ENCODE measurements around the gene RASAL2. TPM values are rescaled to one million over a fixed set of nuclear protein-coding genes. Genes with fewer than 3 reads are reported as not detected.

RASAL2 gene
- total and polyA plus RNA-seq, 5 donors = 6.9 to 34.3 (median 28.4) TPM

DNA sequence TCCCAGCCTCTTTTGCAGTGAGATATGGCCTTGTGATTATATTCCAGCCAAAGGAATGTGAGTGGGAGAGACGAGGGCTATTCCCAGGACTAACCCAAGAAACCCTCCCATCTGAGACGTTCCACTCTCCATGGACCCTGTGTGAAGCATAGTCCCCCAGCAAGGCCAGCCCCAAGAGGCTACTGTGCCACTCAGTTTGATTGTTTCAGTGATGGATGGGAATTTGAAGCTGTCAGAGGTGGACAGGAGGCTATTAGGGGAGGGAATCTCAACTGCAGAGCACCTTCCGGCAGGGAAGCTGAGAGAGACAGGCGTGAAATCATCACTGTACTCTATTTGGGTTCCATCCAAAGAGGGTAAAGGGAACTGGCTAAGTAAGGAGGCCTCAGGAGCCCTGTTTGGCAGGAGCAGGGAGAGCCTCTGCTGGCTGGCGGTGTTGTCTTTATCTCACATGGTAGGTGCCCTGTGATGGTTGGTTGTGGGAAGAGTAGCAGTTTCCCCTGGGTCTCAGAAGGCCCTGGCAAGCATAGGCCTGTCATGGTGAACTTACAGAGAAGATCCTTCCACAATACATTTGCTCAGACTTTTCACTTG lies 415.6 kb downstream of the RASAL2 start:
- Histone ChIP-seq H3K27ac (ENCODE audit: low read length) (peak overlapping the region; percentile 63), H3K9me3 (ENCODE audit: control insufficient read depth, low read length) (no peaks in the 10 kb centered on the region), H3K4me3 (ENCODE audit: low read length) (no peak overlapping the region), H3K27me3 (ENCODE audit: control insufficient read depth, insufficient read depth) (no peaks in the 10 kb centered on the region), H3K4me1 (ENCODE audit: control insufficient read depth, insufficient read depth, low read length) (peaks cover 8% of the 10 kb centered on the region)
- ATAC-seq (peak; percentile 73 to 78), DNase-seq (peak; percentile 43 to 71 (median 68))
- intact Hi-C loops (cut with DNase I) = loop anchor here in 1 of 4 donors (10.0 kb wide), 1 partner anchor 195 kb away; no protein-coding TSS in a partner anchor
- 56% methylated on average over 5 of the region's 5 CpGs for WGBS

DNA sequence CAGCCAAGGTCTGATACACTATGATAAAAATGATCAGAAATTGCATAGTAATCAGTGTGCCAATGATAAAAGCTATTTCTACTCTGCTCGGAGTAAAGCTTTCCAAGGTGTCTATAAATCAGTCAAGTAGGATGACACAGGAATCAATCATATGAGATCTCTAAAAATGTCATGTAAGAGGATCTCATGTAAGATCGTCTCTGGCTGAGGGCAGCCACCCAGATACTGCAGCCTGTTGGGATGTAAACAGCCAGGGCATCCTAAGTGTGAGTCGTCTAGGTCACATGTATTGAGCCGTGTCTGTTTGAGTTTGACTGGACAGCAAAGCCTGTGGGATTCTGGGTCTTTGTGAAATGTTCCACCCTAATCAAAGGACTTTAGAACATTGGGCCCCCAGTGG lies 416.3 kb downstream of the RASAL2 start:
- intact Hi-C loops (cut with DNase I) = no loop called here
- peaks cover 8% of the 10 kb centered on the region for H3K4me1 ChIP-seq (ENCODE audit: control insufficient read depth, insufficient read depth, low read length)
- H3K27me3 ChIP-seq (ENCODE audit: control insufficient read depth, insufficient read depth) = no peaks in the 10 kb centered on the region
- no peak overlapping the region for H3K4me3 ChIP-seq (ENCODE audit: low read length)
- DNase-seq = no peak
- 81% methylated on average over 4 of the region's 4 CpGs for WGBS
- no peak overlapping the region for H3K27ac ChIP-seq (ENCODE audit: low read length)
- H3K9me3 ChIP-seq (ENCODE audit: control insufficient read depth, low read length) = no peaks in the 10 kb centered on the region
- no peak for ATAC-seq

- Histone ChIP-seq H3K4me1 (ENCODE audit: control insufficient read depth, insufficient read depth, low read length) (peaks cover 8% of the 10 kb centered on the region), H3K27ac (ENCODE audit: low read length) (peak within 1 kb of the TSS; percentile 9), H3K9me3 (ENCODE audit: control insufficient read depth, low read length) (no peaks in the 10 kb centered on the region), H3K4me3 (ENCODE audit: low read length) (no peak within 1 kb of the TSS), H3K27me3 (ENCODE audit: control insufficient read depth, insufficient read depth) (no peaks in the 10 kb centered on the region)
- no peak for DNase-seq
- 97% methylated on average over 19 of the region's 19 CpGs for WGBS
- no peak for ATAC-seq
- intact Hi-C loops (cut with DNase I) = no loop called here
Observed at GRCh38 chr1:178512566-178513277, 418.8 kb downstream of the RASAL2 start, which contains the start of gene TEX35. Gene TEX35, plus strand, starts transcription at chr1:178513109. Its CDS starts 80 bp downstream, at chr1:178513189.

DNA sequence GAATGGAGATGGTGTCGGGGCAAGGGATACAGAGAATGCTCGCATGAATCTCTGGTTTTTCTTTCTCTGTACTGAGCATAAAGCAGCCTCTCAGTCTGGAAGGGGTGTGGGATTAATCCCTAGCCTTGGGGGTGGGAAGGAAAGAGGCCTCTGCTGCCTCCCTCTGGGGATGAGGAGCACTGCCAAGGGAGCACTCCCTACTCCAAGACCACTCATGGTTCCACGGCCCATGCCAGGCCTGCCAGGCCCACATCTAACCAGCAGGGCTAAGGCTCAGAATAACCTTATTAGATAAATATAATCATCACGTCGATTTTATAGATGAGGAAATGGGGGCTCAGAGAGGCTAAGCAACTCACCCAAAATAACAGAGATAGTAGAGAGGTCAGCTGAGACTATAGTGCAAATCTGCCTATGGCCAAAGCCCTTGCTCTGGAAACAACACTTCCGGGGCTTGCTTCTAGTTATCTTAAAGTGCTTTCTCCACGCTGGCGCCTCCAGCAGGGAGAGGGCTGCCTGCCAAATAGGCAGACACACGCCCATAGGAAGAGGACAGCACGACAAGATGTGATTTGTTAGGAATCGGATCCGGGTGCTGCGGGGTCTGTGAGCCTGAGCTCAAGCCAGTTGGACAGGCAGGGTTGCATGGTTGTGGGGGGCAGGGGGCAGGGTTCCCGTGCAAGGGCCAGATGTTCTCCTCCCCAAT lies 419.5 kb downstream of the RASAL2 start:
- H3K9me3 ChIP-seq (ENCODE audit: control insufficient read depth, low read length) = no peaks in the 10 kb centered on the region
- intact Hi-C loops (cut with DNase I) = no loop called here
- peak overlapping the region; percentile 9 for H3K27ac ChIP-seq (ENCODE audit: low read length)
- DNase-seq = peak; percentile 57 to 89 (median 88)
- H3K4me3 ChIP-seq (ENCODE audit: low read length) = no peak overlapping the region
- no peaks in the 10 kb centered on the region for H3K27me3 ChIP-seq (ENCODE audit: control insufficient read depth, insufficient read depth)
- H3K4me1 ChIP-seq (ENCODE audit: control insufficient read depth, insufficient read depth, low read length) = peaks cover 8% of the 10 kb centered on the region
- 31% methylated on average over 14 of the region's 14 CpGs for WGBS
- peak; percentile 58 to 76 for ATAC-seq

DNA sequence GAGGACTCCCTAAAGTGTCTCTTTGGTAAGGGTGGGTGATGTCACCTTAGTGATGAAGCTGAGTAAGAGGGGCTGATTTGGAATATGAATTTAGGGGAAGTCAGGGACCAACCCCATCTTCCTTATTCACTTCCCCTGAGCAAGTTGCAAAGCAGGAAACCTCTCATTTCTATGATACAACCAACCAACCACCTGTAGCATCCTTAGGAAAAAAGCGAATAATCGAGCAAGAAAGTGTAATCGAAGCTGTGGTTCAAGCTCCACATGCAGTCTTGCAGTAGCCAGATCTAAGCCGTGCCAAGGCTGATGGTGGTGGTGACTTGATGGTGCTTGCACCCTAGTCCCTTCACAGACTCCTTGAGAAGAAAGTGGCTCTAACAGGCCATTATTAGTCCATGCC lies 422.2 kb downstream of the RASAL2 start:
- WGBS = 94% methylated on average over 4 of the region's 4 CpGs
- Histone ChIP-seq H3K9me3 (ENCODE audit: control insufficient read depth, low read length) (no peaks in the 10 kb centered on the region), H3K4me1 (ENCODE audit: control insufficient read depth, insufficient read depth, low read length) (peaks cover 8% of the 10 kb centered on the region), H3K4me3 (ENCODE audit: low read length) (no peak overlapping the region), H3K27ac (ENCODE audit: low read length) (no peak overlapping the region), H3K27me3 (ENCODE audit: control insufficient read depth, insufficient read depth) (no peaks in the 10 kb centered on the region)
- ATAC-seq (no peak), DNase-seq (no peak)
- intact Hi-C loops (cut with DNase I) = no loop called here

DNA sequence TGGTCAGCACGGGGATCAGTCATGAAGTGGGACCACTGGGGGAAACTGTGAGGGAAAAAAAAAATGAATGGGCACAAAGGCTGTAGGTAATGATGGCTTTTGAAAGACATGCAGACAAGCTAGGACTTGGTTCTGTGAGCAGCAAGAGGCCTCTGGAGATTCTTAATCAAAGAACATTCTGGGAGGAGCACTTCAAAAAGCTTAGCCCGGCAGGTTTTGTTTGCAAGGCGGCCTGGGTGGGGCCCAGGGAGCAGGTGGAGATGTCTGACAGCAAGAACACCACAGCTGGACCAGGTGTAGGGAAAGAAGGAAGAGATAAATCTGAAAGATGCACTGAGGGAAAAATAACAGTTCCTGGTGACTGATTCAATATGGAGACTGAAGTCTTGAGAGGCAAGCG lies 425.0 kb downstream of the RASAL2 start:
- intact Hi-C loops (cut with DNase I) = no loop called here
- DNase-seq = no peak

DNA sequence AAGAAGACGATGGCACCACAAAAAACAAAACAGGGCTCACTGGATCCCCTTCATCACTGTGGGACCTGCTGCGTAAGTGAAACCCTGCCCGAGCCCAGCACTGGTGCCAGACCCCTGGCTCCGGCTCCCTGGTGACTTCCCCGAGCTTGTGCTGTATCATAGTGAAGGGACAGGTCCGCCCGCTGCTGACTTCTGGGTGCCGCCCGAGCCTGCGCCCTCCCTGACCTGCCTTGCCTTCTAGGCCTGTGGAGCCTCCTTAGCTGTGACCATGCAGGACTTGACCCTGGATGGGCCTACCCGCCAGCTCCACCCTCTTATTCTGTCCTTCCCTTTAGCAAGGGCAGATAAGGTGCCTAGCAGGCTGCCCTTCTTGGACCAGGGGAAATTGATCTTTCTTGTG lies 426.9 kb downstream of the RASAL2 start:
- 96% methylated on average over 11 of the region's 11 CpGs for WGBS
- H3K9me3 ChIP-seq (ENCODE audit: control insufficient read depth, low read length) = no peaks in the 10 kb centered on the region
- no peak for DNase-seq

More for the DNA sequence above, 425.0 kb downstream of the RASAL2 start:
- Histone ChIP-seq H3K4me1 (ENCODE audit: control insufficient read depth, insufficient read depth, low read length) (no peaks in the 10 kb centered on the region), H3K27me3 (ENCODE audit: control insufficient read depth, insufficient read depth) (no peaks in the 10 kb centered on the region), H3K4me3 (ENCODE audit: low read length) (no peak overlapping the region), H3K27ac (ENCODE audit: low read length) (no peak overlapping the region), H3K9me3 (ENCODE audit: control insufficient read depth, low read length) (no peaks in the 10 kb centered on the region)
- 78% methylated on average over 4 of the region's 4 CpGs for WGBS
- no peak for ATAC-seq

GRCh38 chr1:178521241-178521640 lies 427.3 kb downstream of the RASAL2 start:
- H3K27me3 ChIP-seq (ENCODE audit: control insufficient read depth, insufficient read depth) = no peaks in the 10 kb centered on the region
- intact Hi-C loops (cut with DNase I) = no loop called here
- H3K4me1 ChIP-seq (ENCODE audit: control insufficient read depth, insufficient read depth, low read length) = no peaks in the 10 kb centered on the region
- no peak for DNase-seq
- no peaks in the 10 kb centered on the region for H3K9me3 ChIP-seq (ENCODE audit: control insufficient read depth, low read length)
- ATAC-seq = peak in 1 of 2 donors; percentile 26
- H3K4me3 ChIP-seq (ENCODE audit: low read length) = no peak overlapping the region
- WGBS = 97% methylated on average over 4 of the region's 4 CpGs
- H3K27ac ChIP-seq (ENCODE audit: low read length) = no peak overlapping the region

More for the DNA sequence above, 426.9 kb downstream of the RASAL2 start:
- Histone ChIP-seq H3K27me3 (ENCODE audit: control insufficient read depth, insufficient read depth) (no peaks in the 10 kb centered on the region), H3K4me3 (ENCODE audit: low read length) (no peak overlapping the region), H3K4me1 (ENCODE audit: control insufficient read depth, insufficient read depth, low read length) (no peaks in the 10 kb centered on the region), H3K27ac (ENCODE audit: low read length) (no peak overlapping the region)
- intact Hi-C loops (cut with DNase I) = no loop called here
- ATAC-seq = no peak

DNA sequence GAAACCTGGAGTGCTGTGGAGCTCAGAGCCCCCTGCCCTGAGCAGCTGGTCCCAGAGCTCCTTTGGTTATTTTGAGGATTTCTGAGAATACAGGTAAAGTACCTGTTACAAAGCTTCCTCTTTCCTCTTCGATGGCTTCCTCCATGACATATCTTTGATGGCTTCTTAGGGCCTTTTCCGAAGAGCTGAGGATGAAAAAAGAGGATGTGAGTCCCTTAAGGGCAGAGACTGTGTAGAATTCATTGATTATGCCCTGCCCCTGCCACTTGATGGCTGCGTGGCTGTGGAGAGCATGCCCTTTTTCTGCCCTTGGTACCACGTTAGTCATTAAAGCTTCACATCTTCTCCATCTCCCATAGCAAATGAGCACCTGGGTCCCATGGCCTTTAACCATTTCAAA lies 433.2 kb downstream of the RASAL2 start:
- Histone ChIP-seq H3K4me3 (ENCODE audit: low read length) (no peak overlapping the region), H3K4me1 (ENCODE audit: control insufficient read depth, insufficient read depth, low read length) (no peaks in the 10 kb centered on the region), H3K27ac (ENCODE audit: low read length) (no peak overlapping the region), H3K27me3 (ENCODE audit: control insufficient read depth, insufficient read depth) (no peaks in the 10 kb centered on the region), H3K9me3 (ENCODE audit: control insufficient read depth, low read length) (no peaks in the 10 kb centered on the region)
- WGBS = 89% methylated on average over 4 of the region's 4 CpGs
- intact Hi-C loops (cut with DNase I) = no loop called here
- ATAC-seq (no peak), DNase-seq (no peak)

- whole genome bisulfite sequencing = 80% methylated on average over 10 of the region's 10 CpGs
- H3K4me1 ChIP-seq (ENCODE audit: control insufficient read depth, insufficient read depth, low read length) = no peaks in the 10 kb centered on the region
- no peak for DNase-seq
- H3K27ac ChIP-seq (ENCODE audit: low read length) = no peak overlapping the region
- no peaks in the 10 kb centered on the region for H3K9me3 ChIP-seq (ENCODE audit: control insufficient read depth, low read length)
- H3K4me3 ChIP-seq (ENCODE audit: low read length) = no peak overlapping the region
- no peaks in the 10 kb centered on the region for H3K27me3 ChIP-seq (ENCODE audit: control insufficient read depth, insufficient read depth)
- ATAC-seq = no peak
- intact Hi-C loops (cut with DNase I) = no loop called here
Observed at GRCh38 chr1:178528228-178528952, 434.5 kb downstream of the RASAL2 start.

Data from right cardiac atrium (tissue), 5 donors.